CD4-positive, alpha-beta T cell treated with Interleukin-6 for 4 hours (primary cell): ENCODE data around the gene PEBP1.

ENCODE experiments used
- DNase-seq: peaks from one replicate; pipeline ENCODE4 v3.0.0-alpha.2; 2020; ENCODE audit warnings: mixed read lengths

The PEBP1 gene

DNA sequence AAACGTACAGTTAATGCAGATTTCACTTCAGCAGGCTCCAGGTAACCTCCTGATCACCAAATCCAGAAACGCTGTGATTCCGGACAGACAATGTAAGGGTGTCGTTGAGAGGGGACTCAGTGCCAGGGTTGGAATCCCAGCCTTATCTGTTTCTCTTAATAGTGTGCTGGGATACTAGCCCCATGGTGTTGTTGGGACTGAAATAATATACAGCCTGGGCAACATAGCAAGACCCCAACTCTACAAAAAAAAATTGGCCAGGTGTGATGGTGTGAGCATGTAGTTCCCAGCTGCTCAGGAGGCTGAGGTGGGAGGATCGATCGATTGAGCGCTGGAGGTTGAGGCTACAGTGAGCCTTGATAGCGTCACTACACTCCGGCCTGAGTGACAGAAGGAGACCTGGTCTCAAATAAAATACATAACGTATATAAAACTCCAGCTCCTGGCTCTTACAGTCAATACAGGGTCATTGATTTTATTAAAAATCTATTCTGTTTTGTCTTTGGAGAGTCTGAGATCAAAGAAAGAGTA lies 1.3 kb downstream of the PEBP1 start:
- DNase-seq = no peak

DNA sequence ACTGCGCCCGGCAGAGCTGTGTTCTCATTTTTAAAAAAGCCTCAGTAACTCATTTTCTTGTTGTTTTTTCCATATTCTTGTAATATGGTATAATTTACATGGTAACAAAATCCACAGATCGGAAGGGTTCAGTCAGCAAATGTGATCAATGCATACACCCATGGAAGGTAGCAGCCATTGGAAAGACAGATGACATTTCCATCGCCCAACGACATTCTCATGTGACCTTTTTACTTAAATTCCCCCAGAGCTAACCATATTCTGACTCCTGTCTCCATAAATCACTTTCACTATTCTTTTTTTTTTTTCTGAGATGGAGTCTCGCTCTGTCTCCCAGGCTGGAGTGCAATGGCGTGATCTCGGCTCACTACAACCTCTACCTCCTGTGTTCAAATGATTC lies 4.9 kb downstream of the PEBP1 start:
- no peak for DNase-seq

DNA sequence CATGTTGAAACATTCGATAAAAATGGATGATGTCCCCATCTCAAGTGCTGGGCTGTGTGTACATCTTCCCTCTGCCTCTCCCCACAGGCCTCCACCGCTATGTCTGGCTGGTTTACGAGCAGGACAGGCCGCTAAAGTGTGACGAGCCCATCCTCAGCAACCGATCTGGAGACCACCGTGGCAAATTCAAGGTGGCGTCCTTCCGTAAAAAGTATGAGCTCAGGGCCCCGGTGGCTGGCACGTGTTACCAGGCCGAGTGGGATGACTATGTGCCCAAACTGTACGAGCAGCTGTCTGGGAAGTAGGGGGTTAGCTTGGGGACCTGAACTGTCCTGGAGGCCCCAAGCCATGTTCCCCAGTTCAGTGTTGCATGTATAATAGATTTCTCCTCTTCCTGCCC lies 8.6 kb downstream of the PEBP1 start:
- DNase-seq = no peak

DNA sequence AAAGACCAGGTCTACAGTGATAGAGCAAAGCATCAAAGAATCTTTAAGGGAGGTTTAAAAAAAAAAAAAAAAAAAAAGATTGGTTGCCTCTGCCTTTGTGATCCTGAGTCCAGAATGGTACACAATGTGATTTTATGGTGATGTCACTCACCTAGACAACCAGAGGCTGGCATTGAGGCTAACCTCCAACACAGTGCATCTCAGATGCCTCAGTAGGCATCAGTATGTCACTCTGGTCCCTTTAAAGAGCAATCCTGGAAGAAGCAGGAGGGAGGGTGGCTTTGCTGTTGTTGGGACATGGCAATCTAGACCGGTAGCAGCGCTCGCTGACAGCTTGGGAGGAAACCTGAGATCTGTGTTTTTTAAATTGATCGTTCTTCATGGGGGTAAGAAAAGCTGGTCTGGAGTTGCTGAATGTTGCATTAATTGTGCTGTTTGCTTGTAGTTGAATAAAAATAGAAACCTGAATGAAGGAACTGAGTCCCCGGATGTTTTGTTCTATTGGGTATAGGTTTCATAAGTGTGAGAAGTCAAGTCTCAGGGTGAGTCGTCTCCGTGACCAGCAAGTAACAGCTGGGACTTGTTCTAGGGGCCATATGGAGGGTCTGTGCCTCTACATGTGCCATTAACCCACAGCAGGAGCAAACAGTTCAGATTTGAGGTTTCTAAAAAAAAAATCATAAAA lies 9.3 kb downstream of the PEBP1 start:
- no peak for DNase-seq

DNA sequence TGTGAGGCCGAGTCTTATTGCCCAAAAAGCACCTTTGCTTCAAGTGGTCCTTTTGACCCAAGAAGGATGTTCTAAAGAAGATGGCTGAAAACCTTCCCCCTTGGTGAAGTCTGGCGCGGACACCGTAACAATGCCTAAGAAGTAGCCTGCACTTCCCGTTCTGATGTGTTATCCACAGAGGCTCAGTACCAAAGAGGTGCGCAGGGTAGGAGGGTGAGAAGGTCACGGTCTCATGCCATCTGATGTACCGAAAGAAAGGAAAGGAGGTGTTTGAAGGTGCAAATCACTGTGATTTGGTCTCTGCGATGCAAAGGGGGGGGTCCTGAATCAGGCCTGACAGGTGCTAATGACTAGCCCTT lies 9.9 kb downstream of the PEBP1 start:
- no peak for DNase-seq

DNA sequence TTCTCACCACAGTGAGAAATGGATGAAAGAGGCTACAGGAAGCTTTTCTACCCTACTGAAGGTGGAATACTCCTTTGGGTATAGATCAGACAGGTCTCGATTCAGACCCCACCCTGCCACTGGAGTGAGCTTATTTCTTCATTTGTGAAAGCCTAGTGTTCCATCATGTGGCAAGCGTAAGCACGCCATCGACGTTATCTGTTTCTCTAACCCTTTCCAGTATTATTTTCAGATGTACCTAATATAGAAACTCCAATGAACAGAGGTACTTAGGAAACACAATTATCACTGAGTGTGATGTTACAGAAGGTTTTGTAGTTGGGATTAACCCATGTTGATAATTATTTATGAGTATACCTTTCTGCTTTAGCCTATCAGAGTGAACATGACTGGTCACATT lies 12.4 kb downstream of the PEBP1 start:
- no peak for DNase-seq

DNA sequence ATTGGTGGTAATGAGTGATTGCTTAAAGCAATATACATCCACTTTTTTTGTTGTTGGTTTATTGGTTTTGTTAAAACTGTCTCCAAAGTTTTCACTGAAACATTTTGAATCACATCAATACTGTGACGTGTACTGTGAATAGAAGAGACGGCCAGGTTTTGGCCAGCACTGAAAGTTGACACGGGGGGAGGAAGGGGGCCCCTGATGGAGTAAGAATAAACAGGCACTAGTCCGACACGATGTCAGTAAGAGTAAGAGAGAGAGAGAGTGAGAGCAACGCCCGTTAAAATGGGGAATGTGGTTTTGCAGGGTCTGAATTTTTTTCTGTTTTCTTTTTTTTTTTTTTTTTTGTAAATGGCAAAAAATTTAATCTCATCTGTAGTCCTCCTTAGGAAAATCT lies 14.7 kb downstream of the PEBP1 start:
- DNase-seq = no peak

DNA sequence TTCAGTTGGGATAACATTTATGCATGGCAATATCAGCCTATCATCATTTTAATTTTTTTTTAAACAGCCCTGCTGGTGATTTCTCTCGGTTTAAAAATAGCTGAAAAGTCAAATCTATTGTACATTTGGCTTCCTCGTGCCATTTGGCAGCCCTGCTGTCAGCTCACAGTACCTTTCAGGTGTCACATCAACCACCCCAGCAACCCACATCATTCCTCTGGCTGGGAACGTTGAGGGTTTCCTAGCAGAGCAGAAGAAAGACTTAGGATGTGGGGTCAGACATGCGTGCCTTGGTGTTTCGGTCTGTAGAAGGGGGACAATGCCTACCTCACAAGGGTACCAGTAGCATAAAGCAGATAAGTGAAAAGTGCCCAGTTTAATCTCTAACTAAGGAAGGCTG lies 15.8 kb downstream of the PEBP1 start:
- no peak for DNase-seq

DNA sequence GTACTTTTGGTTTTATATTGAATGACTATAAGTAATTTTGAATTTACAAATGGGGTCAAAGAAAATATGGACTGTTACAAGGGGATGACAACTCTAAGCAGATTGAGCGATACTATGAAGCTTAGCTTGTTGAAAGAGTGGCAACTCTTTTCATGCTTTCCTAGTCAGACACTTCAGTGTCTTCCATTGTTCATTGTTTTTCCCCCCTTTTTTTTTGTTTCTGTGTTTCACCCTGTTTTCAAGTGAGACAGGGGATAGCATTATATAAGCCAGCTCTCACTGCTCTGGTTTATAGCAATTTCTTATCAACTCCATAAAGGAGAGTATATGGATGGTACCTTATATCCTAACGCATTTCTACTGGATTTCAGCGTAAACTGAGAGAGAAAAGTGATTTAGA lies 24.6 kb downstream of the PEBP1 start:
- no peak for DNase-seq

DNA sequence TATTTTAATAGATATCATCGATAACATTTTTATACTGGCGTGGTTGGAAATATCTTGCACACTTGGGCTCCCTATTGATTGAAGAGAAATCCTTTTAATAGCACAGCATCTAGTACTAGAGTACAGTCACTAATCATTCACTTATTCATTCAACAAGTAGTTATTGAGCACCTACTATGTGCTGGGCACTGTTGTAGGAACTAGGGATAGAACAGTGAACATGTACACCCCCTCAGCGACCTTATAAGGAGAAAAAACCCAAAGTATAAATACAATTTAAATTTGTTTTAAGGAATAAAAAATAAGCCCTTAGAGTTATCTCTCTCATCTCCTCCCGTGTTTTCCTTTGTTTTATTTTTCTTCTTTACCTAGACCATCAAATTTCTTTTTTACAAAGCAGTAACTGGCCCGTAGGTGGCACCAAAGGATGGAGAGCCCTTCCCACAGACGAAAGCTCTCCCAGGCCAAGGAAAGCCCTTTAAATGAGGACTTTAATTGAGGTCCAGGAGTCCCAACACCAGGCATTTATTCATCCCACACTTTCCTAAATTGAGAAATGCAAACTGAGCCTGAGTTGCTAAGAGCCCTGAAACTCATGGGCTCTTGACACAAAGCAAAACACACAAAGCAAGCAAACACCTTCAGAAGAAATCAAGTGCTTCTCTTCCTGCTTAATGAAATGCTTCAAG lies 29.0 kb downstream of the PEBP1 start:
- no peak for DNase-seq

DNA sequence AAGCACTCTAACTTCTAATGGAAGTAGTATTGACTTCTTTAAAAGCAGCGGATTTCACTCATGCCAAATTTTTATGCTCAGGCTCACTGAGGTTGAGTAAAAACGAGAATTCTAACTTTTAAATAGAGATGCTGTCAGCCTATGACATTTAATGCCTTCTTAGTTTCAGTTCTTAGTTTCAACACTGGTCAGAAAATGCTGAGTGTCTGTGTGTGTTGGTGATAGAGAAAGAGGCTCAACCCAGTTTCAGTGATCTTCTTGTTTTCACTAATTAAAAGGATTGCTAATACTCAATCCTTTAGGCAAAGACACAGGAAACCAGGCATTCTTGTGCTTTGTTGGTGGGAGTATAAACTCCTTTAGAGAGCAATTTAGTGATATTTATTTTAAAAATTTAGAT lies 31.0 kb downstream of the PEBP1 start:
- no peak for DNase-seq

DNA sequence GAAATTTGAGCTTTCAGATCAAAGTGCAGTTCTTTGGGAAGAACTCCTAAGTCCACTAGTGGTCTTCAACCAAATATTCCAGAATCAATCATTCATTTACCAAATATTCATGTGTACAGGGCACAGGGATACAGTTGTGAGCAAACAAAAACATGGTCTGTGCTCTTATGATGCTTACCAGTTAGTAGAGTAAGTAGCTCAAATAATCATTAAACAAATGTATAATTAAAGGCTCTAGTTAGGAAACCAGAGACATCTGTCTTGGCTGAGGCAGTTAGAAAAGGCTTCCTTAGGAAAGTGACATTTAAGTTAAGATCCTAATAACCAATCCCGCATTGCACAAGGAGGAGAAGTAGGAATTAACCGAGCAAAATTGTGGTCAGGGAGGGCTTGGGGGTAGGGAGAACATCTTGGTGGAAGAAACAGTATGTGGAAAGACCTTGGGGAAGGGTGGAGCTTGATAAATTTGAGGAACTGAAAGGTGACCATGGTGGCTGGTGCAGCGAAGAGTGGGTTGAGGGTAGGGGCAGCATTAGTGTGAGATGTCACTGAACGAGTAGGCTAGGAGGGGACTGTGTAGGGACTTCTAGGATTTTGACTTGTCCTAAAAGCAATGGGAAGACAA lies 40.0 kb downstream of the PEBP1 start:
- no peak for DNase-seq

DNA sequence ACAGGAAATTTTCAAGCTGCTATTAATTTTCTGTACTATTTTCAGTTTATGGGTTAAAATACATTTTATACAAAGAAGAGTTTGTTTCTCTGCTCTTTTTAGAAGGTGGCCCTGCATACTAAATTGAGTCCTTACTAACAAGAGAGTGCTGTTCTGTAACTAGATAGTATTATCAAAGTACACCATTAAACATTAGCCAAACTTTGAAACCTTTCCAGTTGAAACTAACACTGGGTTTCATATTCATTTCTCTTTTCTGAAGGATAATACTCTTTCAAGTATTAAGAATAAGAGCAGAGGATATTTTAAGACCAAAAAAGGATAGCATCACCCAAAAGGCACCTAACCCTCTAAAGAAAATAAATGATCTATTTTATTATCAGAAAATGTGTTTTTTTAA lies 47.2 kb downstream of the PEBP1 start:
- no peak for DNase-seq

DNA sequence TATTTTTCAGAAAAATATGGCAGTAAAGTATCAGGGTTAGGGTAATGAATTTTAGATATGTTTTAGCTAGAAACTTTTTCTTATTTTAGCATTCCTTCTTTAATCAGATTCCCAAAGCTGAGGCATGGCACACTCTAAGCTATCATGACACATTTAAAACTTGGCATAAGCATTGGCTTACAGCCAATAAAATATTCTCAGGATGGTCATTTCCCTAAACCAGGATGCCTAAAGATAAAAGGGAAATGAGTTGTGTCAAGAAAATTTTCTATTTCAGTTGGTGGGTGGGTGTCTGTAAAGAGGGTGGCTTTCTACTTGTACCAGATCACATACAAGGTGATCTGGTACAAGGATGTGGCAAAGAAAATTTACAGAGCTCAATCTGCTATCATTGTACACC lies 47.8 kb downstream of the PEBP1 start:
- no peak for DNase-seq

DNA sequence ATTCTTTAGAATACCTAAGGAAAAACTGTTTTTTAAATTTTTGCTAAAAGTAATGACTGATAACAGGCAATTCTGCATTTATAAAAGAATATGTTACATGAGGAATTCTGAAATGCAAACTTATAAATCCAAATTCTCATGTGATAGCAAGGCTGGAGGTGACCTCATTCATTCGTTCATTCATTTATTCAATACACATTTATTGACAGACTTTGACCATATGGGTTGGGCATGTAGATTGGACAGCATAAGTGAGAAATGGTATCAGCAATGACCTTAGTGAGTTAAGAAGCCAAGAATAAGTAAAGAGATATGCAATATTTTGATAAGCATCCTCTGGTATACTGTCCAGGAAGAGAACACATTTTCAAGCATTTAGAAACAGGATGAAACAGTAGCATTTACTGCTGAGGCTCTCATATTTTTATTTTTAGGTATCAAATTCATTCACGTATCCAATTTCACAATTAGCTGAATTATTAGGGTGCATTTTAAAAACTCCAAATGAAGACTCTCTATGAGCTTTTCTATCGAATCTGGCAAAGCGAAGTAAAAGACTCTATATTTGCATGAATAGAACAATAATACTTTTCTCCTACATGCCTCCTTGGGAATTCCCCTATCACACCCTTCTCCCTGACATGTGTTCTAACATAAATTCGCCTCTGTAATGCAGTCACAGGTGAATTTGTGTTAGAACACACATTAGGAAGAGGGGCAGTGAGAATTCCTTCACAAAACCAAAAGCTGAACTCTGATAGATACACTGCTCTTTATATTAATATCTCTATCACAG lies 49.9 kb downstream of the PEBP1 start:
- DNase-seq = no peak

DNA sequence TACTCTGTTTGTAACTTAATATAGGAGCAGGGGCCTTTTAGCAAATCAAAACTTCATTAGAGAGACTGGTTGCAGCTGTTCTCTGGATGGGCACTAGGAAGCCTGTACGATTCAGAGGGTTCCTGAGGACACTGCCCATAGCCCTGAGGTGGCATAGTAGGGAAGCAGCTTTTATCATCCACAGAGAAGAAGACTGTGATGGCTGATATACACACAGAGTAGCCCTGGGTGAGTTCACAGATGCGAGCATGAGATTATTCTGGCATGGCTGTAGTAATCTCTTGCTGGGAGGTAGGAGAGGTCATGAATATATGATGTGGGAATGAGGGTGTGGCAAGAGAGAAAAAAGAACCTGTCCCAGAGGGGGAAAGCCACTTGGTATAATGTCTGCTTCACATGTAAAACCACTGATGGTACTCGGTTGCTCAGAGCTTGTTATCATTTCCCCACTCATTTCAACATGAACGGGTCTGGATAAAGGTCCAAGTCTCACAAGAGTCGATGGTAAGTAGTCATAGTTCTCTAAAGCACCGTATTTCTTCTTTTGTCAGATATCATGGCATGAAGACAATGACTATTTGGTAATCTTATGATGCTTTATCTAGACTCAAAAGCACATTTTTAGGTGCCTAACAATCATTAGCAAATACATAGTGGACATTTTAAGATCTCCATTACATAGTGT lies 52.0 kb downstream of the PEBP1 start:
- no peak for DNase-seq

DNA sequence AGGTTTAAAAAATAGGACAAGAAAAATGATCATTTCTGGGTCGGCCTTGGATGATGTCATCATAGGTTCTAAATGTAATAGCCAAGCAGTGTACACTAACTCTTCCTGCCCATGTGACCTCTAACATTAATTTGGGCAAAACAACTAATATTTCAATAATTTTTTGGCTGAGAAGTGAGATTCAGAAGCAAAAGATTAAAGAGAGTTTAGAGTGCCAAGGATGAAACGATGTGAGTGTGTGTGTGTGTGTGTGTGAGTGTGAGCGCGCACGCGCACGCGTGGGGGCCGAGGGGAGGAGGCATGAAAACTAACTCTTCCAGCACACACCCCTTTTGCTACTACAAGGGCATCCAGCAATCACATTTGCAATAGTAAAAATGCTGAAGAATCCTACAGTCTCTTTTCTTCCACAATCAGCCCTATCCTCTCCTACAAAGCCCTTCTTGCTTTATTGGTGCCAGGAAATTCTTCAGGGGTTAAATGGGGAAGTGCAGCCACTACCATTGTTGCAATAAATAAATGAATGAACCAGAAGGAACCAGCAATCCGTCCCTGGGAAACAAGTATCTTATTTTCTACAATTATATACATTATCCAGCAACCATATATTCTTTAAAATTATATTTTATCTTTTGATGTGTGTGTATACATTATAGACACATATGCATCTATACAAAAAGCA lies 52.9 kb downstream of the PEBP1 start:
- DNase-seq = no peak

DNA sequence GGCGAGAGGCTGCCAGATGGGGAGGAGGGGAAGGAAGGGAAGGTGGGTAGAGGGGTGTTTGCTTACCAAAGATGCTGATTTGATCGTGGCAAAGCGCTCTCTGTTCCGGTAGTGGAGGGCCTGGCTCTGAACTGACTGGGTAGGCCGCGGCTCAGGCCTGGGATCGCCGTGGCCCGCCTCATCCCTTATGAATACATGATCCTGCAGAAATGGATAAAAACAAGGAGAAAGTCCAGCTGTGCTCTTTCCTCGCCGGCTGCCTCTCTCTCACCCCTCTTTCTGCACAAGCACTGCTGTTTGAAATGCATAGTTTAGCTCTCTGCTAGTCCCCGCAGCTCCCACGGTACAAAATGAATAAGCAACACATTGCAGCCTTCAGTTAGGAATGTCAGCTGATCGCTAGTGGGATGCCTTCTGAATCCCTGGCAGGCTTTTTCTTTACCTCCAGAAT lies 53.8 kb downstream of the PEBP1 start:
- DNase-seq = no peak

DNA sequence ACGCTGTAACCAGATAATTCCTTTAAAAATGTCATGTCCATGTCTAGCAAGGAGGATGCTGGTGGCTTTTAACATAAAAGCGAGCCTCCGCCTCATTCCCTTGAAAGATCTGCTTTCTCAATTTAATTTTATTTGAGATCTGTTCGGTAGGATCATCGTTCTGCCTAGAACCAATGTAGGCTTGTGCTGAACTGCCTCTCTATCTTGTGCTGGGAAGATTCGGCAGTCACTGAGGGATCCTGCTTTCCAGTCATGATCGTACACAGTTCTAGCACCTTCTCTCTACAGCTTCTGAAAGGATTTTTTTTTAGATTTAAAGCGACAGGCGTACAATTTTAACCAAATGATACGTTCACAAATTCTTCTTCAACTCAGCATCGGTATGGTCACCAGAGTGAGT lies 54.3 kb downstream of the PEBP1 start:
- no peak for DNase-seq

DNA sequence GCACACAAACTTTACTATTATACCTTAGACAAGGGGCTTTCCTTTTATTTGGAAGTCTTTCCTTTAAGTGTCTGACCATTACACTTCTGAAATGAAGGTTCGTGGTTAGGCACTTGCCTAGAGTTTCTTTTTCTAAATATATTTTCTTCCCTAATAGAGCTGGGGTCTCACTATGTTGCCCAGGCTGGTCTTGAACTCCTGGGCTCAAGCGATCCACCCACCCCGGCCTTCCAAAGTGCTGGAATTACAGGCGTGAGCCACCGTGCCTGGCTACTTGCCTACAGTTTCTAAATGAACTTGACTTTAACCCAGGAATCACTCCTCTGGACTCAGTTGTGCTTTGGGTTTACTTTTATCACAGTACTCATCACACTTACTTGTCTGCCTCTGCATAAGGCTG lies 57.6 kb downstream of the PEBP1 start:
- no peak for DNase-seq

DNA sequence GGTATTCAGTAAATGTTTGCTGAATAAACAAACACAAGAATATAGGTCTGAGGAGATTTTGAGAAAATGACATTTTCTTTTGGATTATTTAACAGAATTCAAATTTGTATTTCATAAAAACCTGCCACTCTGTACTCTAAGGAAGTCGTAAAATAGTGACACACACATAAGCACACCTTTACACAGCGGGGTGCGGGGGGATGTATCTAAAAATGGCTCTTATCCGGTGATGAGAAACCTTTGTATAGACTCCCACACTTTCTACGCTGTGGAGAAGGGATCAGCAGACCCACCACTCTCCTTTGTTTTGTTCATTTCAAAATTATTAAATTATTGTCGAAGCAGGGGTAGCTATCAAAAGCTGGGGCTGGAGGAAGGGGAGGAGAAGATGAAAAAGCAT lies 58.0 kb downstream of the PEBP1 start:
- DNase-seq = no peak
